ENCODE data around the gene SLC37A1. TPM values are rescaled to one million over a fixed set of nuclear protein-coding genes. Genes with fewer than 3 reads are reported as not detected.

The SLC37A1 gene
- total RNA-seq, 1 experiment from 2014 or later, result 37.7 TPM

- H3K36me3 Mint-ChIP-seq (ENCODE audit: insufficient read depth in 1 of 3, low read depth in 3 of 3), result peaks cover 0 to 2% (median 0%) of the 10 kb centered on the region in 3 experiments; a peak in 2 of 7 replicates
- no peaks in the 10 kb centered on the region for H3K79me1 ChIP-seq (ENCODE audit: insufficient read depth, low read depth, low read length, poor library complexity, severe bottlenecking)
- no peaks in the 10 kb centered on the region for H3K27me3 ChIP-seq (ENCODE audit: insufficient read depth, low read length)
- no peak overlapping the region for H3K27ac ChIP-seq (ENCODE audit: insufficient read length, low read depth, low read length)
- H3K27me3 Mint-ChIP-seq (ENCODE audit: low read depth), result peaks cover 24% of the 10 kb centered on the region
- H2BK5ac ChIP-seq (ENCODE audit: insufficient read length, low read length), result no peak overlapping the region
- H4K5ac ChIP-seq (ENCODE audit: insufficient read length, low read depth, low read length), result no peak overlapping the region
- H2BK15ac ChIP-seq (ENCODE audit: low read depth, low read length), result no peak overlapping the region
- no peaks in the 10 kb centered on the region for H3K4me1 ChIP-seq (ENCODE audit: insufficient read depth, low read length)
- H3K4ac ChIP-seq (ENCODE audit: low read depth, low read length), result no peak overlapping the region
- H2BK20ac ChIP-seq (ENCODE audit: low read depth, low read length, poor library complexity, severe bottlenecking), result no peak overlapping the region
- H3K4me2 ChIP-seq (ENCODE audit: insufficient read depth, insufficient read length, low read length), result no peak overlapping the region
- H3T11ph ChIP-seq (ENCODE audit: low read length), result no peak overlapping the region
- H3K9me3 Mint-ChIP-seq, result peaks cover 2 to 5% of the 10 kb centered on the region in 2 experiments; a peak in 4 of 5 replicates
- no peak for DNase-seq
- 0 out of 4 replicates have a peak, but pooled peaks cover 0 to 2% of the 10 kb centered on the region in 2 experiments for H3K4me1 Mint-ChIP-seq
- H3K18ac ChIP-seq (ENCODE audit: insufficient read length, low read depth, low read length), result no peak overlapping the region
- H3K14ac ChIP-seq (ENCODE audit: insufficient read depth, low read length), result no peak overlapping the region
- WGBS (ENCODE audit: extremely low coverage, insufficient read length, low lambda C conversion rate), result no CpG with 5 or more reads among the region's 1 CpG
- no peak overlapping the region for H3K23ac ChIP-seq (ENCODE audit: insufficient read length, low read depth, low read length)
- no peak overlapping the region for H4K8ac ChIP-seq (replicated peaks; ENCODE audit: insufficient read length, low read depth, low read length)
- no peak overlapping the region for H2AFZ ChIP-seq (ENCODE audit: low read length)
- no peaks in the 10 kb centered on the region for H3K79me2 ChIP-seq (ENCODE audit: insufficient read depth, low read length)
- H3K4me3 Mint-ChIP-seq, result no peak overlapping the region
- H2BK12ac ChIP-seq (ENCODE audit: insufficient read length, low read depth, low read length), result no peak overlapping the region
- H2AK5ac ChIP-seq (ENCODE audit: insufficient read length, low read length), result no peak overlapping the region
- H2BK120ac ChIP-seq (ENCODE audit: low read depth, low read length, poor library complexity, severe bottlenecking), result no peak overlapping the region
- H4K20me1 ChIP-seq (ENCODE audit: control insufficient read depth, insufficient read depth, insufficient read length), result peaks cover 3% of the 10 kb centered on the region
- no peak overlapping the region for H3K9ac ChIP-seq (ENCODE audit: extremely low read depth, insufficient read length, low read length)
- no peak overlapping the region for H4K91ac ChIP-seq (ENCODE audit: insufficient read length, low read depth, low read length)
- TF ChIP-seq CTCF (conservative IDR thresholded peaks at IDR 0.05), result no peak
- no peaks in the 10 kb centered on the region for H3K23me2 ChIP-seq (ENCODE audit: insufficient read length, low read depth, low read length, poor library complexity, severe bottlenecking)
- no peak overlapping the region for H3K56ac ChIP-seq (ENCODE audit: insufficient read length, low read depth, low read length)
- no peaks in the 10 kb centered on the region for H3K9me3 ChIP-seq (ENCODE audit: control insufficient read depth, low read depth, low read length)
- H3K27ac Mint-ChIP-seq, result no peak overlapping the region
Measured at GRCh38 chr21:42612390-42612789, 98.7 kb downstream of the SLC37A1 start.
